GM21529 (cell line): ENCODE measurements around the gene MGST3.
A peak's percentile ranks its signal among the peaks of the same experiment; 100 is the strongest.
"Not testable (repeated sequence)": the region's sequence is repeated elsewhere in the genome, so short reads cannot be mapped to it uniquely, and the experiment has no call there.

Experiments used
- ATAC-seq: cut with Tn5 transposase; IDR thresholded peaks from one replicate; pipeline ENCODE4 v1.9.1; 2021; ENCODE audit not compliant: unreplicated experiment

MGST3 gene

DNA sequence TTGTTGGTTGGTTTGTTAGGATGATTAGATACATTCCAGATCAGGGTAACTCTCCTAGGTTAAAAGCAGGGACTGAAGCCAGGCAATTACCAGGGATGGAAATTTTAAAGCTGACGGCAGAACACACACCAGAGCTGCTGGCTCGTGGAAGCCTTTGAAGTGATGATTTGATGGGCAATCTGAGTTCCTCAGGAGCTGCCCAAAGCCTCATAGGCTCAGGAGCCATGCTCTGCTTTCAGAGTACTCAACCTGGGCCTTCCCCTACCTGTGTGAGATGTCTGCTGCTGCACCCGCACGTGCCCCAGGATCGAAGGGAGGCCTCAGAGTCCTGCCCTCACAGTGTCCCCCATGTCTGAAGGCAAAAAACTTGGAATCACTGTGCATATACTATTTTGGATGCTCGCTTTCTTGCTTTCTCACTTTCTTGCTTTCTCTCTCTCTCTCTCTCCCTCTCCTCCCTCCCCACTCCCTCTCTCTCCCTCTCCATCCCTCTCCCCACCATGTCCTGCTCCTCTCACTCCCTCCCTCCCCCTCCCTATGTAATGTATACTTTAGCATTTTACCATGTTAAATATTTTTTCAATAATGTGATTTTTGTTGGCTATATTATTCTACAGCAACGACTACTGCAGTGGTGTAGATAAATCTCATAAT, 18.0 kb downstream of the MGST3 start:
- ATAC-seq: no peak

DNA sequence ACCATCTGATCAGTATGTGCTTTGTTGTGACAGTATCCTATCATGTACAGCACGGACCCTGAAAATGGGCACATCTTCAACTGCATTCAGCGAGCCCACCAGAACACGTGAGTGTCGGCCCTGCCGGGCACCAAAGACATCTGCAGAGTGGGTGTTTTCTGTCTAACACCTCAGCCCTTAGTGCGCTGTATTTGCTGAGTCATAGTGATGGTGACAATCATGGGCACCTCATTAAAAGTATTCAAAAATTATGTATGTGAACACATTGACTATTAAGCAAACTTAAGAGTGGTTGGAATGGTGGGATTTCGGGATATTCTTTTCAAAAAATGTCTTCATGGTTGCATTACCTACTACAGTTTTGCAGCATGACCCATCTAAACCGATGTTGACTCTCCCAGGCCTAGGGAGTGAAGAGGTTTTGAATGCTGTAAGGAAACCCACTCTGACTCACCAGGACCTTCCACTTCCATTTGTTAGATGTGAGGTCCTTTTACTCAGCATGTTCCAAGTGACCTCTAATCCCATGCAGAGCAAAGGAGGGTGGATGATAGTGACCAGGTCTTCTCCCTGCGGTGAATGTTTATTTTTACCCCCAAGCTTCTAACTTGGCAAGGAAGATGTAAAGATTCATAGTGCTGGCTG, 20.1 kb downstream of the MGST3 start:
- no peak for ATAC-seq

DNA sequence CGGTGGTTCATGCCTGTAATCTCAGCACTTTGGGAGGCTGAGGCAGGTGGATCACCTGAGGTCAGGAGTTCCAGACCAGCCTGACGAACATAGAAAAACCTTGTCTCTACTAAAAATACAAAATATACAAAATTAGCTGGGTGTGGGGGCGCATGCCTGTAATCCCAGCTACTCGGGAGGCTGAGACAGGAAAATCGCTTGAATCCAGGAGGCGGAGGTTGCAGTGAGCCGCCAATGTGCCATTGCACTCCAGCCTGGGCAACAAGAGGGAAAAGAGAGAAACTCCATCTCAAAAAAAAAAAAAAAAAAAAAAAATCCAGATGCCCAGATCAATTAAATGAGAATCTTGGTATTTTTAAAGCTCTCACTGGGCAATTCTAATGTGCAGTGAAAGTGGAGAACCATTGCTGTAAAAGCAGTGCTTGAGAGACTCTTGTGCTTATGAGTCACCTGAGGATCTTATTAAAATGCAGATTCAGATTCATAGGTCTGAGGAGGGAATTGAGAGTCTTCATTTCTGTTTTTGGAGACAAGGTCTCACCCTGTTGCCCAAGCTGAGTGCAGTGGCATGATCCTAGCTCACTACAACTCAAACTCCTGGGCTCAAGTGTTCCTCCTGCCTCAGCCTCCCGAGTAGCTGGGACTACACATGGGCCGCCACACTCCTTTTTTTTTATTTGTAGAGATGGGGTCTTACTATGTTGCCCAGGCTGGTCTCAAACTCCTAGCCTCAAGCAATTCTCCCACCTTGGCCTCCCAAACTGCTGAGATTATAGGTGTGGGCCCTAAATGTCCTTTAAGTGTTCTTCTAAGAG, 27.9 kb downstream of the MGST3 start:
- not testable (repeated sequence) for ATAC-seq

DNA sequence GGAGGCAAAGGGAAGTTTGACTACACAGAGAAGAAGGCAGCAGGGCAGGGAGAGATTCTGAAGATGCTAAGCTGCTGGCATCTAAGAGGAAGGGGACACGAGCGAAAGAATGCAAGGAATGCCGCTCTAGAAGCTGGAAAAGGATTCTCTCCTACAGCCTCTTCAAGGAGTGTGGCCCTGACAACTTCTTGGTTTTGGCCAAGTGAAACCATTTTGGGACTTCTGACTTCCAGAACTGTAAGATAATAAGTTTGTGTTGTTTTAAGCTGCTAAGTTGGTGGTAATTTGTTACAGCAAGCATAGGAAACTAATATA, 28.5 kb downstream of the MGST3 start:
- ATAC-seq: no peak

DNA sequence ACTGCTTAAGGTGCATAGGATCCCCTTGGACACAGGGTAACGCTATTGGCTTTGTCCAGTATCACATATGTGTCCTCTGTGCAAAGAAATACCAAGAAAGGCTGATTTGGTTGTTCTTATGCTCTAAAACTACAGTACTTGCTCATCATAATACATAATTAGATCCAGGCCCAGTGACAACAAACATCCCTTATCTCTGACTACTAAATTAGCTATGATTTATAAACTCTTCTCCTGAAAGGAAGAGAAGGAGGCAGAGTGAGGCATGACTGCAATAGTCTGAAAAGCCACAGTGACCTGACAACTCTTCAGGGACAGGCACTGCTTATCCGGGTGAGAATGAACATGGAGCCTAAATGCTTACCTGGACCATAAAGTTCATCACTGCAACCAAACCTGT, 30.7 kb downstream of the MGST3 start:
- no peak for ATAC-seq

DNA sequence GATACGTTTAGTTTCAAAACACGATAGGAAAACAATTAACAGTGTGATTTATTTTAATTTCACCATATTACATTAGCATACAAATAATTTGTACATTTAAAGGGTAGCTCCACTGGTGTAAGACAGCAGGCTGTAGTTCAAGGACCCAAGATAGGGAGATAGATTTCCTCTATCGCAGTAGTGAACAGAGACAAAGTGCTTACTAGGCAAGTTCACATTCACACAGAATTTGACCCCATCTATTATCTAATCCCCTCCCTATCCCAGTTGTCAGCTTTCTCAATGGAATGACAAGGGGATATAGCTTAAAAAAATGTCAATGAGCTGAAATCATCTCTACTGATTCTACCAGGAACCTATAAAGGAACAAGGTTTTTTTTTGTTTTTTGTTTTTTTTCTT, 31.2 kb downstream of the MGST3 start:
- no peak for ATAC-seq

DNA sequence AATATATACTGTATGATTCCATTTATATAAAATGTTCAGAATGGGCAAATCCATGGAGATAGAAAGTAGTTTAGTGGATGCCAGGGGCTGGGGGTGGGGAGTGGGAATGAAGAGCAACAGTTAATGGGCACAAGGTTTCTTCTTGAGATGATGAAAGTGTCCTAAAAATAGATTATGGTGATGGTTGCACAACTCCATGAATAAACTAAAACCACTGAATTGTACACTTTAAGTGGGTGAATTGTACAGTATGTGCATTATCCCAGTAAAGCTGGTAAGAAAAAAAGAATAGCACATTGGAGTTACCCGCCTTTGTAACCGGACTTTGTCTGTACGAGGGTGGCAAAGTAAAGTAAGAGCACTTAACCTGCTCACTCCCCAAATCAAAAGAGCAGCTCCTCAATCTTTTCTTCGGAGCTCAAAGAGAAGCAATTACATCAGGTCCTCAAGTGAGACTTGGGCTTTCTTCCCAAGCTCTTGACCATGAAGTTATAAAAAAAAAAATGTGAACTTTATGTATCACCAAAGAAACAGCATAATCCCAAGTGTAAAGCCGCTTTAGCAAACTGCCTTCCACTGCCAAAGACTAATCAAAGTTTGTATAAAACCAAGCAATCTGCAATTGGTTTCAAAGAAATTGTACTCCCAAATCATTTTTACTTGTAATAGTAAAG, 35.3 kb downstream of the MGST3 start:
- no peak for ATAC-seq

DNA sequence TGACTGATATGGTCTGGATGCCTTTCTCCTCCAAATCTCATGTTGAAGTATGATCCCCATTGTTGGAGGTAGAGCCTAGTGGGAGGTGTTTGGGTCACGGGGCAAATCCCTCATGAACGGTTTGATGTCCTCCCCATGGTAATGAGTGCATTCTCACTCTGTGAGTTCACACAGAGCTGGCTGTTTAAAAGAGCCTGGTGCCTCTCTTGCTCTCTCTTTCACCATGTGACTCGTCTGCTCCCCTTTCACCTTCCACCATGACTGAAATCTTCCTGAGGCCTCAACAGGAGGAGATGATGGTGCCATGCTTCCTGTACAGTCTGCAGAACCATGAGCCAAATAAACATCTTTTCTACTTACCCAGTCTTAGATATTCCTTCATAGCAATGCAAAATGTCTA, 37.1 kb downstream of the MGST3 start:
- no peak for ATAC-seq

DNA sequence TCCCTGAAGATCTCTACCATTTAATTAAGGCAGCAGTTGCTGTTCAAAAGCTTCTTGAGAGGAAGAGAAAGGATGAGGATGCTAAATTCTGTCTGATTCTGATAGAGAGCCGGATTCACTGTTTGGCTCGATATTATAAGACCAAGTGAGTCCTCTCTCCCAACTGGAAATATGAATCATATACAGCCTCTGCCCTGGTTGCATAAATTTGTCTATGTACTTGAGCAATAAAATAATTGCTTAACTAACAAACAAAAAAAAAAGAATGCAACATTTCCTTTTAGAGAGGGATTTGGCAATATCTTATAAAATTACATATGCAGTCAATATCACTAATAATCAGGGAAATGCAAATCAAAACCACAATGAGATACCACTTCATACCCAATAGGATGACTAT, 40.5 kb downstream of the MGST3 start:
- no peak for ATAC-seq

DNA sequence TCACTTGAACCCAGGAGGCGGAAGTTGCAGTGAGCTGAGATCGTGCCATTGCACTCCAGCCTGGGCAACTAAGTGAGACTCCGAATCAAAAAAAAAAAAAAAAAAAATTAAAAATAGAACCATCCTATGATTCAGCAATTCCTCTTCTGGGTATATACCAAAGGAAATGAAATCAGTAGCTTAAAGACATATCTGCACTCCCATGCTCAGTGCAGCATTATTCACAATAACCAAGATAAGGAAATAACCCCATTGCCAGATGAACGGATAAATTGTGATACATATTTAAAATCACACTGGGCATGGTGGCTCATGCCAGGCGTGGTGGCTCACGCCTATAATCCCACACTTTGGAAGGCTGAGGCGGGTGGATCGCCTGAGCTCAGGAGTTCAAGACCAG, 43.6 kb downstream of the MGST3 start:
- no peak for ATAC-seq

DNA sequence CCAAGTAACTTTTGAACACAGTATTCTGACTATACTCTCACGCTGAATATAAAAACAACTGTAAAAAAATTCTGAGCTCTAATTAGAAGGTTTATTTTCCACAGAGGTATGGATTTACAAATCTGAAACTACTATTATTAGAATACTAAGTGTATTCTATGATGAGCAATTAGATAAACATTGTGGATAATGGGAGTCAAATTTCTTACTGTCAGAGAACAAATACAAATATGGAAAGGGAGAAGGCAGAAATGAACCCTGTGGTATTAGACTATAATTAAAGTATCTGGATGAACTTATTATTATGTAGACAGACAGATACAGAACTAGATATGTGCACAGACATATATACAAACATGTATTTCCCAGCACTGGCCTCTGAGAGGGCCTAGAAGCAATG, 44.8 kb downstream of the MGST3 start:
- ATAC-seq: no peak

DNA sequence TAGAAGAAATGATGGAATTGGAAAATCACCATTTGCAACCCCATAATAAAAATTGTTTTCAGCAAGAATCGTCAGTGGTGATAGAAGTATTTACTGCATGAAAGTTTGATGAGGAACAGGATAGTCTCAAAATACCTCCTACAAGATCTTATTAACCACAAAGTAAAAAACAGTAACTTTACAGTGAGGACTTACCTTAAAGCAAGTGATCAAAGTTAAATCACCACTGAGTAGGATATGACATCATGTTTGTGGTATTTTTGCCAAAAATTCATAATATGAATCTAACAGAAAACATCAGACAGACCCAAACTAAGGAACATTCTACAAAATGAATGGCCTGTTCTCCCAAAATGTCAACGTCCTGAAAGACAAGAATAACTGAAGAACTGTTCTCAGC, 47.5 kb downstream of the MGST3 start:
- ATAC-seq: no peak

DNA sequence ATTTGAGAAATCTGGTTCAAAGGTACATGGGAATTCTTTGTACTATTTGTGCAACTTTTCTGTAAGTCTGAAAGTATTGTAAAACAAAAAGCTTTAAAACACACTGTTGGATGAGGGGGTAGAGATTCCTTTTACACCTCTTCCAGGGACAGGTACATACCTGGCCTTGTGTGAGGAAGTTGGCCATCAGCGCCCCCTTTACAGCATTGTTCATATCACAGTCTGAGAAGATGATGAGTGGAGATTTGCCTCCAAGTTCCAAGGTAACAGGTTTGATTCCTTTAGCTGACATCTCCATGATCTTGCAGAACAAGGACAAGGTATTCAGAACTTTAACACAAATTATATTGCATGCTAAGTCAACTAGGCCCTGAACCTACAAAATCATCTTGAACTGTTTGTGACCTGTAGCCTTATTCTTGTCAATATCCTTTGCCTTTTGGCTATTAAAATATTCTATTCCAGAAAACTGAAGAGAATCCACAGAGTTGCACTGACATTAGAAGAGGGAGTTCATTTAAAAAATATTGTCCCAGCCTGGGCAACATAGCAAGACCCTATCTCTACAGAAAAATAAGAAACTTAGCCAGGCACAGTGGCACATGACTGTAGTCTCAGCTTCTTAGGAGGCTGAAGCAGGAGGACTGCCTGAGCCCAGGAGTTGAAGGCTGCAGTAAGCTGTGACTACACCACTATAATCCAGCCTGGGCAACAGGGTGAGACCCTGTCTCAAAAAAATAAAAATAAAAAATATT, 48.4 kb downstream of the MGST3 start:
- no peak for ATAC-seq

DNA sequence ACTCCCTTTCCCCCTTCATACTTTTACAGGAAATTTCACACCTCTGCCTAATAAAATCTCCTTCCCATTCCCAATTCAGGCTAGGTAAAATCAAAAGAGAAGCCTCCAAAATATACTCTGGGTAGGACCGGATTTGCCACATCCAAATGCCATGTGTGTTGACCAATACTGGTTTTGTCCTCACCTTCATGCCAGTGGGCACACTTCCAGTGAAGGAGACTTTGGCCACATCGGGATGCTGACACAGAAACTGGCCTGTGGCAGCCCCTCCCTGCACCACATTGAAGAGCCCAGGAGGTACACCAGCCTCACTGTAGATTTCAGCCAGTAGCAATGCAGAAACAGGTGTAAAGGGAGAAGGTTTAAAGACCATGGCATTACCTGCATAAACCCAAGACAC, 49.3 kb downstream of the MGST3 start:
- ATAC-seq: no peak

DNA sequence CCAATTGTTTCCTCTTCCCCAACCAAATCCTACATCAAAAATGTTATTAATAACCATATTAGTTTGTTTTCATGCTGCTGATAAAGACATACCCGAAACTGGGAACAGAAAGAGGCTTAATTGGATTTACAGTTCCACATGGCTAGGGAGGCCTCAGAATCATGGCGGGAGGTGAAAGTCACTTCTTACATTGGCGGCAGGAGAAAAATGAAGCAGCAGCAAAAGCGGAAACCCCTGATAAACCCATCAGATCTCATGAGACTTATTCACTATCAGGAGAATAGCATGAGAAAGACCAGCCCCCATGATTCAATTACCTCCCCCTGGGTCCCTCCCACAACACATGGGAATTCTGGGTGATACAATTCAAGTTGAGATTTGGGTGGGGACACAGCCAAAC, 49.7 kb downstream of the MGST3 start:
- ATAC-seq: not testable (repeated sequence)

DNA sequence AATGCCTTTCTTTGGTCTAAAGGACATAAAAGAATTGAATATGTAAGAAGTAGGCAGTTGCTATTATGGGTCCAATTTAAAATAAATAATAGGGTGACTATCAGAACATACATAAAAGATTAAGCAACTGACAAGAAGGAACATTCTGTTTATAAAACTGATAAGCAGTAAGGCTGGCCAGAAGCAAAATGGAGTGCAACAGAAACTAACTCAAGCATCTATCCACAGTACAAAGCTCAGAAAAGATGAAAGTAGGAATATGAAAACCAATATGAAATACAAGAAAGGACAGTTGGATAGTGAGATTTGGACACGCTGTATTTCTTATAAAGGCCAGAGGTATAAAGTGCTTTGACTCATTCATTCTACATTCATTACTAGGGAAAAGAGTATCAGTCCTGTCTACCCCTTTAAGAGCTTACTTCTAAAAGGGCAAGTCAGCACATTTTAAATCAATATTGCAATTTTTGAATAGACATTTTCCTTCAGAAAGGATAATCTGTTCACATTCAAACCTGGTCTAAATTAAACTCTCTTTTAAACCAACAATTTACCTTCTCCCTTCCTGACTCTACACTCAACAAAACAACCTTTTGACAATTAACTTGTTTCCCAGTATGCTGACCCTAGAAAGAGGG, 52.9 kb downstream of the MGST3 start:
- ATAC-seq: no peak

DNA sequence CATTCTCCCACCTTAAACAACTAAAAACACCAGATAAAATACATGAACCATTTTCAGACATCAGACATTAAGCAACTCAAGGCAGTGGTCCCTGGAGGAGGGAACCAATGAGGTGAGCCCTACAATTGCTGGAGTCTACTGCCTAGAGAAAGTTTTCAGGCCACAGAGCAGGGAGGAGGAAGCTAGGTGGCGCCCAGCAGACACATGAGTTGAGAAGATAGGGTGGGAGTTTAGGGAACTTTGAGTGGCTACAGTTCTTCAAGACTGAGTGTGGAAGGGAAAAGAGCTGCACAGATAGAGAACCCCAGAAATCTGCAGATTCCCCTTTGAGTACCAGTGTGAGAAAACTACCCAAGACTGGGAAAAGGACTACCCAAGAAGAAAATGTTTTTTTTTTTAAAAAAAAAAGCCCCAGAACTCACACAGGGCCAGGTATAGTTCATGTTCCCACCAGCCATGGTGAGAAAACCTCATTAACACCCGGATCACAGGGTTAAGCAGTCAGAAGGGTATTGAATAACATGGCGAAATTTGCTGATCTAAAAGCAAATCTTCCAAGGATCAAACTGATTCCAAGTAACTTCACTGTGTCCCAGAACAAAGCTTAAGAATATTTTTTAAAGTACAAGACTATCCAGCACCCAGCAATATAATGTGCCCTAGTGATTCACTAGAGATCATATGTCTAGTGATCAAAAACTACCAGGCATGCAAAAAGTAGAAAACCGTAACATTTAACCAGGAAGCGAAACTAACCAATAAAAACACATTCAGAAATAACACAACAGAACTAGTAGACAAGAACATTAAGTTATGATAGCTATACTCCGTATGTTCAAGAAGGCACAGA, 55.3 kb downstream of the MGST3 start:
- ATAC-seq: peak; percentile 62

DNA sequence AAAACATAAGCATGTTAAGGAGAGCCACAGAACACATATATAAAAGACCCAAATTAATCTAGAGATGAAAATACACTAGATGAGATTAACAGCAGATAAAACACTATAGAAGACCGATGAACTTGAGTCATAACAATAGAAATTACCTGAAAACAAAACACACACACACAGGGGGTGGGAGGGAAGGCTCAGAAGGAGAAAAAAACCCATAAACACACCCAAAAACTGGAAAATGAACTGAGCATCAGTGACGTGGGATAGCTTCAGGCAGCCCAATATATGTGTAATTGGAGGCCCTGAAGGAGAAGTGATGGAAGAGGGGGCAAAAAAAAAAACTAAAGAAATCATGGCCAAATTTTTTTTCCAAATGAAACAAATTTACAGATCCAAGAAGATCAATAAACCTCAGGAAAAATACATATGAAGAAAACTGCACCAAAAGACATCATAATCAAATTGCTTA, 56.0 kb downstream of the MGST3 start:
- ATAC-seq: no peak

DNA sequence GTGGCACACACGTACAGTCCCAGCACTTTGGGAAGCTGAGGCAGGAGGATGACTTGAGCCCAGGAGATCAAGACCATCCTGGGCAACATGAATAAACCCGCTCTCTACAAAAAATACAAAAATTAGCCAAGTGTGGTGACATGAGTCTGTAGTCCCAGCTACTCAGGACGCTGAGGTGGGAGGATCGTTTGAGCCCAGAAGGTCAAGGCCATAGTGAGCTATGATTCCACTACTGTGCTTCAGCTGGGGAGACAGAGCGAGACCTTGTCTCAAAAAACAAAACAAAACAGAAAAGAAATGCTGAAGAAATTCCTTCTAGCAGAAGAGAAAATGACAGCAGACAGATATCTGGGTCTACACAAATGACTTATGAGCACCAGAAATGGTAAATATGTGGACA, 57.0 kb downstream of the MGST3 start:
- ATAC-seq: no peak

DNA sequence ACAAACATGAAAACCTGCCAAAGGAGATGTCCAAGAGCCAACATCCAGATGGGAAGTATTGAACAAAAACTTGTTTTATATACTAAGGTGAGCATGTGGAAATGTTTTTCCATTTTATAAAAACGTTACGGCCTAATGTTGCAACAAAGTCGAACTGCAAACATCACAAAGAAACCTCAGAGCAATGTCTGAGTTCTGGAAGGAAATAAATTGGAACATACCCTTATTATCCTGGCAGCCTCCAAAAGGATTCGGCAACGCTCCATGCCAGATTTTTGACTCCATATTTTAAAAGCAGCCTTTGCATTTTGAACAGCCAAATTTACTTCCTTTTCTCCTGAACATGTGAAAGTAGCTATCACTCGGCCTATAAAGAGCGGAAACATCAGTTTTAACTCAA, 64.0 kb downstream of the MGST3 start:
- ATAC-seq: no peak
